ENCODE results near the gene HOXA4. TPM values are rescaled to one million over a fixed set of nuclear protein-coding genes. Genes with fewer than 3 reads are reported as not detected.
A peak's percentile ranks its signal among the peaks of the same experiment; 100 is the strongest.

Gene HOXA4
- total and polyA plus RNA-seq, 2 experiments from 2014 or later, result 0.69 to 1.3 TPM

- no peaks in the 10 kb centered on the region for H3K9me2 ChIP-seq (replicated peaks; ENCODE audit: insufficient read depth)
- no peak overlapping the region for H3K4me2 ChIP-seq
- H2AFZ ChIP-seq, result no peak overlapping the region
- 25% methylated on average over 6 of the region's 6 CpGs for WGBS (ENCODE audit: low lambda C conversion rate, missing lambda C conversion rate)
- no peaks in the 10 kb centered on the region for H4K20me1 ChIP-seq (ENCODE audit: insufficient read depth, poor library complexity, severe bottlenecking)
- TF ChIP-seq CTCF (IDR thresholded peaks at IDR 0.05; ENCODE audit: poor library complexity) (no peak), EZH2phosphoT487 (IDR thresholded peaks at IDR 0.05; ENCODE audit: low read depth, severe bottlenecking, unreplicated experiment) (no peak), EZH2 (IDR thresholded peaks at IDR 0.05; ENCODE audit: borderline replicate concordance) (no peak)
- H3K4me3 ChIP-seq, result no peak overlapping the region
- DNase-seq (ENCODE audit: low spot score), result no peak
- peaks cover 10% of the 10 kb centered on the region for H3K4me1 ChIP-seq (ENCODE audit: insufficient read depth)
- H3K27ac ChIP-seq, result no peak overlapping the region
- no peaks in the 10 kb centered on the region for H3K9me3 ChIP-seq (ENCODE audit: low read depth)
- H3K36me3 ChIP-seq (replicated peaks; ENCODE audit: insufficient read depth, low read depth), result no peaks in the 10 kb centered on the region
- peaks cover 85% of the 10 kb centered on the region for H3K27me3 ChIP-seq
- no peaks in the 10 kb centered on the region for H3K79me2 ChIP-seq
Observed at GRCh38 chr7:27132978-27133377, 2.4 kb upstream of the HOXA4 start.

GRCh38 chr7:27132214-27132613 is 1.7 kb upstream of the HOXA4 start:
- no peak overlapping the region for H3K27ac ChIP-seq
- WGBS (ENCODE audit: low lambda C conversion rate, missing lambda C conversion rate), result 65% methylated on average over 2 of the region's 2 CpGs

GRCh38 chr7:27131390-27131819 is 848 bp upstream of the HOXA4 start:
- Histone ChIP-seq H3K4me1 (ENCODE audit: insufficient read depth) (peaks cover 10% of the 10 kb centered on the region), H3K9me2 (replicated peaks; ENCODE audit: insufficient read depth) (no peaks in the 10 kb centered on the region), H3K27ac (peak overlapping the region; percentile 39), H2AFZ (peak overlapping the region; percentile 93), H3K27me3 (peaks cover 87% of the 10 kb centered on the region), H3K79me2 (no peaks in the 10 kb centered on the region), H3K4me2 (peak overlapping the region; percentile 92), H4K20me1 (ENCODE audit: insufficient read depth, poor library complexity, severe bottlenecking) (no peaks in the 10 kb centered on the region), H3K4me3 (peak overlapping the region; percentile 80), H3K36me3 (replicated peaks; ENCODE audit: insufficient read depth, low read depth) (no peaks in the 10 kb centered on the region), H3K9me3 (ENCODE audit: low read depth) (no peaks in the 10 kb centered on the region)
- TF ChIP-seq CTCF (IDR thresholded peaks at IDR 0.05; ENCODE audit: poor library complexity), result no peak
- TF ChIP-seq EZH2phosphoT487 (IDR thresholded peaks at IDR 0.05; ENCODE audit: low read depth, severe bottlenecking, unreplicated experiment), result no peak
- TF ChIP-seq EZH2 (IDR thresholded peaks at IDR 0.05; ENCODE audit: borderline replicate concordance), result peak; percentile 69
- no peak for DNase-seq (ENCODE audit: low spot score)
- WGBS (ENCODE audit: low lambda C conversion rate, missing lambda C conversion rate), result 27% methylated on average over 12 of the region's 12 CpGs

More at GRCh38 chr7:27132214-27132613, 1.7 kb upstream of the HOXA4 start:
- Histone ChIP-seq H2AFZ (no peak overlapping the region), H4K20me1 (ENCODE audit: insufficient read depth, poor library complexity, severe bottlenecking) (no peaks in the 10 kb centered on the region), H3K4me3 (no peak overlapping the region), H3K4me1 (ENCODE audit: insufficient read depth) (peaks cover 10% of the 10 kb centered on the region), H3K4me2 (no peak overlapping the region), H3K9me3 (ENCODE audit: low read depth) (no peaks in the 10 kb centered on the region), H3K79me2 (no peaks in the 10 kb centered on the region), H3K9me2 (replicated peaks; ENCODE audit: insufficient read depth) (no peaks in the 10 kb centered on the region), H3K27me3 (peaks cover 85% of the 10 kb centered on the region), H3K36me3 (replicated peaks; ENCODE audit: insufficient read depth, low read depth) (no peaks in the 10 kb centered on the region)
- DNase-seq (ENCODE audit: low spot score), result no peak
- TF ChIP-seq CTCF (IDR thresholded peaks at IDR 0.05; ENCODE audit: poor library complexity), result no peak
- TF ChIP-seq EZH2 (IDR thresholded peaks at IDR 0.05; ENCODE audit: borderline replicate concordance), result no peak
- TF ChIP-seq EZH2phosphoT487 (IDR thresholded peaks at IDR 0.05; ENCODE audit: low read depth, severe bottlenecking, unreplicated experiment), result no peak
